ENCODE measurements around the gene HOXB9.

Gene HOXB9

DNA sequence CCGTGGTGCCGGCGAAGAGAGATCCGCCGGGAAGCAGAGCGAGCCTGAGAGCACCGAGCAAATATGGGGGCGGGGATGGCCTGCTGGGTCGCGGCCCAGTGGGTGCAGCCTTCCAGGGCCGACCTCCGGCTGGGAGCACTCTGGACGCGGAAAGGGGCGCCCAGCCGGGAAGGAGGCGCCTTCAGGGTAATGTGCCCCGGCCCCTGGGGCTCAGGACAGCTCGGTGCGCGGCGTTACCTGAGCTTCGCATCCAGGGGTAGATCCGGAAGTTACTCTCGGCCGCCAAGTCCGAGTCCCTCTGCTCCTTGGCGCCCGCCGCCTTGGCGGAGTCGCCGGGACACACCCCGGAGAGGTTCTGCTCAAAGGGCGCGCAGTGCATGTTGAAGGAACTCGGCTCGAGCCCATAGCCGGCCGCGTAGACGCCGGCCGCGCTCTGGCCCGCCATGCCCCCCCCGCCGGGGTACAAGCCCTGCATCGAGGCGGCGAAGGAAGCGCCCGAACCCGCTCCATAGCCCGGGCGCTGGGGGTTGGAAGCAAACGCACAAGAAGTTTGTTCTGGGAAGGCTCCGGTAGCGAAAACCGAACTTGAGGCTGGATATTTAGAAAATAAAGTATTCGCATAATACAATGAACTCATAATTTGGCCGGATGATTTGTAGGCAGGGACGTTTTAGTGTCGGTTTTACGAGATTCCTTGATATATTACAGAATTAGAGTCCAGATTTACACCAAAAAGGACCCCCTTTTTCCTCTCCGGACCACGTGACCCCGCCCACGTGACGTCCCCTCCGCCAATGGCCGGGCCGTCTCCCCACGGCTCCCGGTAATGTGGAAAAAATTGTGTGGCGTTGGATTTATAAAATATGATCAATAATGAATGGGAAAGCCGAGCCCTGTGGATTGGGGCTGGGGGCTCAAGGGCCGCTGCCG is 15.6 kb downstream of the HOXB9 start, which contains the start of gene HOXB7:
TSS of gene HOXB7 (minus strand) at position 736 of the 930 bp plus-strand sequence. CDS start at position 637, 99 bp downstream.
- DNase-seq (ENCODE audit: low read depth in 3 of 3): peak in 1 of 3 experiments; percentile 73

DNA sequence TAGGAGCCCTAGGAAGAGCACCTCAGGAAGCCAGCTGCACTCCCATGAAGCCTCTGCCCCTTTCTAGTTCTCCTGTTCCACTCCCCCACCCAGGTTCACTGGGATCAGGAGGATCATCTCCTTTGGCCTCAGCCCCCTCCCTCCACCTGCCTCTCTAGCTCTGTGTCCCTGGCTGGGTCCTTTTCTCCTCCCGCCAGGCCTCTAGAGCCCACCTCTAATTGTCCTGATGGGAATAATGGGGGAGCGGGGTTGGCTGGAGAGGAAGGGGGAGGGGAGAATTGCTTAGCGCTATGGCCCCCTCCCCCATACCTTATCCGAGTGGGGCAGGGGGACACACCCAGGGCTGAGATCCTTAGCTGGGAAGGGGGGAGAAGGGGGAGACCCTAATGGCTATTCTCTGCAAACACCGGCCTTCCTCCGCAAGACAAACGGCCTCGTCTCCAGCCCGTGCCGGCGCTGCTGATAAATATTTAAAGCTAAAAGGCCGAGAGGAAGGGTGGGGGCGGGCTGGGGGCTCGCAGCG is 16.3 kb downstream of the HOXB9 start:
- no peak for DNase-seq (ENCODE audit: low read depth in 3 of 3)

DNA sequence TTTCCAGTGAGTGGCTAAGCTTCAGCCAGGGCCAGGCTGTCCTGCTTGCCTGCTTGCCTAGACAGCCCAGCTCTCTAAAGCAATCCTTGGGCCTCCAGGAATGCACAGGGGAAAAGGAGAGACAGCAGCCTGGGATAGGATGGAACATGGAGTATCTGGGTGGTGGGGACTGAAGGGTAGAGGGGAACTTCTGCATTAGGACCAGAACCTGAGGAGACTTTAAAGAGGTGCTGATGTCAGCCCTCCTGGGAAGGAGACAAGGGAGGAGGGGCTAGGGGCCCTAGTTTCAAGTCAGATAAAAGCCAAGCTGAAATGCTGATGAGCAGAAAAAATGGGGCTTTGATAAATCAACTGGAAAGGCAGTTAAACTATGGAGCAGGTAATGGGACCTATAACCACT is 17.1 kb downstream of the HOXB9 start:
- DNase-seq (ENCODE audit: low read depth in 3 of 3): no peak

- no peak for DNase-seq (ENCODE audit: low read depth in 3 of 3)
These were observed 17.7 kb downstream of the HOXB9 start for GRCh38 chr17:48608494-48608834.

GRCh38 chr17:48606892-48607614 is 19.1 kb downstream of the HOXB9 start:
- no peak for DNase-seq (ENCODE audit: low read depth in 3 of 3)

DNA sequence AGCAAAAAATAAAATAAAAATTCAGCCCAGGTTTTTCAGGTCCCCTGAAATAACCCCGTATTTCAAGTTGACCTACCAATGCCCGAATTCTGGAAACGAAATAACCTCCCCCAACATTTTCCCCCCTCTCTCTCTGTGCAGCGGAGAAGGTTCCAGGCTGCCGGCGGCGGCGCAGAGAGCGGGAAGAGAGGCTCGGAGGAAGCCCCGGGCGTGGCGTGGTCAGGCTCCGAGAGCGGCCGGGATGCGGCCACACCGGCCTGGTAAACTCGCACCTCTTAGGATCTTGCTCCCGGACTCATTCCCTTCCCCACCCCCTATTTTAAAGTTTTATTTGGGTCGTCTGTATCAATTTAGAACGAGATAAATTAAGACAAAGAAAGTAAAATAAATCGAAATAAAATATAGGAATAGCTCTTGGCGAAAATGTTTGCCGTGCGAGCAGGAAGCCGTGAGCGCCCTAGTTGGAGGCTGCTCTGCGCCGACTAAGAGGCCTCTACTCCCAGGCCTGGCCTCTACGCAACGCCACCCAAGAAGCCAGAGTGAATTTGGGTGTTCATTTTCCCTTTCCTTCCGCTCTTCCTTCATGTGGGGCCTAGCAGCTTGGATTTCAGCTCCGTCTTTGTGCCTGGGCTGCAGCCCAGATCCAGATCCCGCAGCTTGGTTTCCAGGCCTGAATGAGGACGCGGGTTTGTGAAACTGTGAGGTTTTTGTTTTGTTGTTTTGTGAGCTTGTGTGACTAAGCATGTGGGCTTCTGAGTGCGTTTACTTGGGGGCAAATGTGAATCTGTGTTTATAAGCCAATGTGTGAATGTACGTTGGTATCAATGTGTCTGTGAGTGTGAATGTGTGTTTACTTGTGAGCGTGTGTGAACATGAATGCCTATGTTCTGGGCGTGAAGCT is 19.9 kb downstream of the HOXB9 start:
- no peak for DNase-seq (ENCODE audit: low read depth in 3 of 3)

- DNase-seq (ENCODE audit: low read depth in 3 of 3): no peak
These were observed 20.7 kb downstream of the HOXB9 start for GRCh38 chr17:48605409-48605919.

DNA sequence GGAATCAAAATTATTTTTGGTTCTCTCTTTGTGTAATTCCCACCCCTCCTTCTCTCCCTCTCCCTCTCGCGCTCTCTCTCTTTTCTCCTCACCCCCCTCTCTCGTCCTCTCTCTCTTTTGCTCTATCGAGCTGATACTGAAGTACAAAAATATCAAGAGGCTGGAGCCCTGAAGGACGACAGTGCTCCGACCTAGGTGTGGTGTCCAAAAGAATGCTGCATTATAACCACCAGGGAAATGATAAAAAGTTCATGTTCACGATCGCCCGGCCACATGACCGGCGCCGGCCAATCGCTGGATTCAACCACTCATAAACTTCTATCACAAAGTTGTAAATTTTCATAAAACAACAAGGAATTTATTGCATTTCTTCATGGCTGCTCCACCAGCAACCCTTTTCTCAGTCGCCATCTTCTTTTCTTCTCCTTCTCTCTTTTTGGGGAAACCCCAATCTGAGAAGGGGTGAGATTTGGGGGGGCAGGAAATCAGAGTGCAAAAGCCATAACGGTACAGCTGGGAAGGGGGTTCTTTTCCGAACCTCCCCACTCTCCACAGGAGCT is 21.3 kb downstream of the HOXB9 start, which contains the start of gene HOXB6:
TSS of gene HOXB6 (minus strand) at position 217 of the 560 bp plus-strand sequence. CDS start 6,836 bp downstream, outside the sequence.
- no peak for DNase-seq (ENCODE audit: low read depth in 3 of 3)

DNA sequence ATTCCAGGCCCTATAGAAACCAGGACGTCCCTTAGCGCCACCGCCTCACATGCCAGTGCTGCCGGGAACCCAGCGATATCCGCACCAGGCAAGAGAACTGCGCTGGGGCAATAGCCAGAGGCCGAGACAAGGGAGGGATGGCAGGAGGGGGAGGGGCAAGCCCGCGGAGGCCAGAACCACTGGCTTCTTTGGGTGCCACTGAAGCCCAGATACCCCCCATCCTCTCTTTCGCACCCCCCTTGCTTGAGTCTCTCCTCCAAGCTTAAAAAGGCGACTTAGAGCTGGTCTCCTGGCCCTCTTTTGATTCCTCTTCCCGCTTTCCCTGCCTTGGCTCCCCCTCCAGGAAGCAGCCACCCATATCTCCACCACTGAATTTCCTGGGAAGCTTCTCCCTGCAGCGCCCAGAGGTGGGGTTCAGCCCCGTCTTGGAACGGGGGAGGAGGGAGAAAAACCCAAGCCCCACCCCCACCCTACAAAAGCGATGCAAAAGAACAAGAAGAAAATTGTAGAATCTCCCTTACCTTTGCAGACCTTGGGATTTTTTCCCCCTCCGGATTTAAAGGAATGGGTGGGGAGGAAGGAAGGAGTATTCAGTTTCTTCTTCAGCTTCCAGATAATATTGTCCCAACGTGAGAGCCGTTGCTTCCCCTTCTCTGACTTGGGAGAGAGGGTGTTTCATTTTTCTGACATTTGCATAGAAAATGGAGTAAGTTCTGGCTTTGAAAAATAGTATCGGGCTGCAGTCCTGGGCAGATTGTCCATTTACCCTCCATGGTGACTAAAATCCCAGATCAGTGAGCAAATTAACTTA is 22.0 kb downstream of the HOXB9 start:
- no peak for DNase-seq (ENCODE audit: low read depth in 3 of 3)

DNA sequence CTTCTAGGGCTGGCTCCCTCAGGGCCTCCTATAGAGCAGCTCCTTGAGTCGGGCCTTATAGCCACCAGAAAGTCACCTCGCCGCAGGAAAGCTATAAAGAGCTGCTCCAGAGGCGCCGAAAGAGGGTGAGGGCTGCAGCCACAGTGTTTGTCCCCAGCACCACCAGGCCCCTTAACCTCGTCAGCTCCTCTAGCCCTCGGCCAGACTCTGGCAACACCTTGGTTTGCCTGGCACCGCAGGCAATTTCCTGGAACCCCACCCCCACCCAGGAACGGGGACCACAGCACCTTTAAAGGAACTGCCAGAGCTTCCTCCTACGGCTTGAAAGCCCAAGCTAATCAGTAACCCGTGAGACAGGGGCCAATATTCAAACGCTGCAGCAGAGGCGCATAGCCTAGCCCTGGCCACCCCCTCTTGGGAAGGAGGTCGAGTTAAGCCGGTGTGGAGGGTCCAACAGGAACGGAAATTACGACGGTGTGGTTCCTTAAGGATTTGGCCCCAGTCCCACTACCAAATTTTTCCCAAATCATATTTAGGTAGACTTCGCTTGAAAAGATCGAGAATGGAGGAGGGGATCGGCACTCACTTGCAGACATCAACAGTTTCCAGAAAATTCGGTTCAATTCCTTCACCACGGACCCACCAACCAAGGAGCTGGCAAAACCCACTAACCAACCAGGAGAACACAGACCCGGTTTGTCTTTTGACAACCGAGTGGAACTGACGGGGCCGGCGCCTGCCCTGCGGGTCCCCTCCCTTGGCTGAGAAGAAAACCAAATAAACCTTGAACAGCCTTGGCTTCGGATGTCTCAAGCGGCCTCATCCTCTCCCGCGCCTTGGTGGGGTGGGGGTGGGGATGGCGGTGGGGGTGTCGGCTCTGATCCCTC is 24.4 kb downstream of the HOXB9 start:
- no peak for DNase-seq (ENCODE audit: low read depth in 3 of 3)

DNA sequence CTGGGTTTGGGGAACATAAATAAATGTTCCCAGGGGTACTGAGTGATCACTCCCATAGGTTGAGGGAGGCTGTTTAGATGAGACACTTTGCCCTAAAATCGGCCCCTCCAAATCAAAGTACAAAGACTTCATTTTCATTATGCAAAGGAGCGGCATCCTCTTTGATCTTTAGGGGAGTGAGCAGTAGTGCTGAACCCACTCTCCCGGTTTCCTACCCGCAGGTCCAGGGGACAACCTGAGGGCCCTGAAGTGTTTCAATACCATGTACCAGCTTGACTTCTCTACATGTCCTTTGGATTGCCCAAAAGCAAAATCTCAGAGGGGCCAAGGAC is 25.0 kb downstream of the HOXB9 start:
- no peak for DNase-seq (ENCODE audit: low read depth in 3 of 3)

- no peak for DNase-seq (ENCODE audit: low read depth in 3 of 3)
These were observed 25.7 kb downstream of the HOXB9 start for GRCh38 chr17:48600244-48601098.

GRCh38 chr17:48599354-48599753 is 26.8 kb downstream of the HOXB9 start:
- no peak for DNase-seq (ENCODE audit: low read depth in 3 of 3)

DNA sequence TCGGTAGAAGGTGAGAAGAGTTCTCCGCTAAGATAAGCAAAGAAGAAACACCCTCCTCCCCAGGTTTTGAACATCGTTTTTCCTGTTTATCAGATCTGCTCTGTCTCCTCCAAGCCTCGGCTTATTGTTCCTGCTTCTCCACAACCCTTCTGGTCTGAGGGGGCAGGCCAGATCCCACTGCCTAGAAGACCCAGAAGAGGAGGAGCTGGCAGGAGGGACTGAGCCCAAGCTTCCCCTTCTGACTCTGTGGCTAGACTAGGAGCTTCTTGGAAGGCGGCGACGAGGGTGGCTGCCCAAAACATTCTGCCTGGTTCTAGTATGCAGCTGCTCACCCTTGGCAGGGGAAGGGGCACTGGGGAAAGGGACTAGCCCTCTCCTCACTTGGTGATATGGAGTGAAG is 27.4 kb downstream of the HOXB9 start:
- DNase-seq (ENCODE audit: low read depth in 3 of 3): no peak

DNA sequence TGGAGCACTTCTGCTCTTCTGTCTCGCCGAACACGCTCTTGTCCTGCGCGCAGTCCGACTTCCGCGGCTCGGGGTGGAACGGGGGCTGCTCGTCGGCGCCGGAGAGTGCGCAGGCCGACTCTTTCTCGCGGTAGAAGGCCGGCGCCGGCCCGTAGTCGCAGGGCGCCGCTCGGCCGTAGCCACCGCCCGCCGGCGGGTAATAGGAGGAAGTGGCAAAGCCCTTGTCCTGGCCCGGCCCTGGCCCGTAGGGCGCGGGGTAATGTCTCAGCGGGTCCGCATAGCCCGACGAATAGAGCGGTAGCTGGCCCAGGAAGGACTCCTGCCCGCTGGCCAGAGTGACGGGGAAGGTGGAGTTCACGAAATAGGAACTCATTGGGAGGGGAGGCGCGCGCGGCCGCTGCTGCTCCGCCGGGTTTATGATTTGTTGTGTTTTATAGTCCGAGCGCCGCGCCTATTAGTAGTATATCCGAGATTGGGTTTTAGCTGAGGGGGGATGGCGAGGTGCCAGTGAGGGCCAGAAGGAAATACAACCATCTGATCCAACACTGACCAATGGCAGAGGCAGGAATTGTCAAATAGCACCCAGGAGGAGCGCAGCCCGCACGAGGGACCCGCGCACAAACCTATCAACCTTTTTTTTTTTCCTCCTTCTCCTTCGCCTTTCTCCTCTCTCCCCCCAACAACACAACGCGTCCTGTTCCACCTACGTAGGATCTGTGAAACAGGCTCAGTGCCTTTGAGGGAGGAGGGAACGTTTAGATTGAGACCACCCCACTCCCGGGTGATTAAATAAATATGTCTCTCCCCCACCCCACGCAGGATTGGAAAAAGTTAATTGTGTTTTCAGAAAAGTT is 28.2 kb downstream of the HOXB9 start:
- no peak for DNase-seq (ENCODE audit: low read depth in 3 of 3)

GRCh38 chr17:48597528-48597777 is 28.7 kb downstream of the HOXB9 start:
- DNase-seq (ENCODE audit: low read depth in 3 of 3): no peak

- DNase-seq (ENCODE audit: low read depth in 3 of 3): no peak
These were observed 29.2 kb downstream of the HOXB9 start for GRCh38 chr17:48596735-48597527.
